Measurements from ENCODE around the gene SERINC2.

GRCh38 chr1:31437433-31438037 is 24.5 kb downstream of the SERINC2 start:
- TF ChIP-seq NFYB (IDR thresholded peaks at IDR 0.05; ENCODE audit: extremely low read depth, insufficient read length) (no peak), GTF2F1 (IDR thresholded peaks at IDR 0.05; ENCODE audit: low read depth, low read length) (no peak), CHD2 (IDR thresholded peaks at IDR 0.05; ENCODE audit: low read depth, low read length) (no peak), SNRNP70 (optimal IDR thresholded peaks at IDR 0.05; ENCODE audit: low read depth, low read length) (no peak), NFIC (IDR thresholded peaks at IDR 0.05) (no peak), IFI16 (CRISPR knock-in tag; IDR thresholded peaks at IDR 0.05) (no peak), FOXP4 (CRISPR knock-in tag; IDR thresholded peaks at IDR 0.05; ENCODE audit: borderline replicate concordance) (no peak), ZNF445 (CRISPR knock-in tag; IDR thresholded peaks at IDR 0.05; ENCODE audit: low read depth) (no peak), ZFP36 (IDR thresholded peaks at IDR 0.05; ENCODE audit: low read depth, low read length, partially characterized antibody) (no peak), ATF1 (CRISPR knock-in tag; IDR thresholded peaks at IDR 0.05) (no peak), ATF1 (tag; IDR thresholded peaks at IDR 0.05) (no peak)

Measured in K562 (cell line).